Activated CD4-positive, alpha-beta T cell treated with anti-CD3 and anti-CD28 coated beads, Interleukin-10, Interleukin-2, amounts not matched to agents 100 ng/mL and 50 ng/mL, durations not matched to agents 16 hours and 8 hours (primary cell): ENCODE measurements around the gene RAP2B.
"Not testable (repeated sequence)": the region's sequence is repeated elsewhere in the genome, so short reads cannot be mapped to it uniquely, and the experiment has no call there.

Source experiments
- DNase-seq: peaks from one replicate; pipeline ENCODE4 v3.0.0-alpha.2; 2020

Gene RAP2B

GRCh38 chr3:153160451-153161137 is 1.4 kb upstream of the RAP2B start:
- DNase-seq, result peak; percentile 86

GRCh38 chr3:153161138-153161713 is 800 bp upstream of the RAP2B start:
- DNase-seq, result peak; percentile 97

- peak; percentile 54 for DNase-seq
Measured at GRCh38 chr3:153162513-153163392, 727 bp downstream of the RAP2B start.

GRCh38 chr3:153163393-153163724 is 1.3 kb downstream of the RAP2B start:
- DNase-seq, result no peak

- no peak for DNase-seq
Measured at GRCh38 chr3:153163756-153164550, 1.9 kb downstream of the RAP2B start.

GRCh38 chr3:153165261-153165681 is 3.2 kb downstream of the RAP2B start:
- DNase-seq, result peak; percentile 24

- peak; percentile 55 for DNase-seq
Measured at GRCh38 chr3:153166206-153166605, 4.2 kb downstream of the RAP2B start.

- no peak for DNase-seq
Measured at GRCh38 chr3:153166796-153167195, 4.8 kb downstream of the RAP2B start.

GRCh38 chr3:153169793-153170383 is 7.9 kb downstream of the RAP2B start:
- DNase-seq, result no peak

- DNase-seq, result no peak
Measured at GRCh38 chr3:153171256-153171655, 9.2 kb downstream of the RAP2B start.

- no peak for DNase-seq
Measured at GRCh38 chr3:153171918-153172317, 9.9 kb downstream of the RAP2B start.

- DNase-seq, result no peak
Measured at GRCh38 chr3:153172796-153173757, 11.1 kb downstream of the RAP2B start.

- DNase-seq, result no peak
Measured at GRCh38 chr3:153173758-153174516, 11.9 kb downstream of the RAP2B start.

- no peak for DNase-seq
Measured at GRCh38 chr3:153176197-153176596, 14.2 kb downstream of the RAP2B start.

- DNase-seq, result no peak
Measured at GRCh38 chr3:153180860-153181372, 18.9 kb downstream of the RAP2B start.

- no peak for DNase-seq
Measured at GRCh38 chr3:153182501-153183293, 20.7 kb downstream of the RAP2B start.

GRCh38 chr3:153190923-153191322 is 28.9 kb downstream of the RAP2B start:
- no peak for DNase-seq

GRCh38 chr3:153192327-153192726 is 30.3 kb downstream of the RAP2B start:
- no peak for DNase-seq

GRCh38 chr3:153193786-153194476 is 31.9 kb downstream of the RAP2B start:
- DNase-seq, result not testable (repeated sequence)
